IPS DF 4.7 (cell line): ENCODE measurements around the gene MRPL2.
"Not testable (repeated sequence)": the region's sequence is repeated elsewhere in the genome, so short reads cannot be mapped to it uniquely, and the experiment has no call there.

Experiments used
- DNase-seq: peaks from one replicate; pipeline ENCODE4 v3.0.0-alpha.2; 2013; ENCODE audit warnings: low spot score; ENCODE audit errors: extremely low read depth

The MRPL2 gene

DNA sequence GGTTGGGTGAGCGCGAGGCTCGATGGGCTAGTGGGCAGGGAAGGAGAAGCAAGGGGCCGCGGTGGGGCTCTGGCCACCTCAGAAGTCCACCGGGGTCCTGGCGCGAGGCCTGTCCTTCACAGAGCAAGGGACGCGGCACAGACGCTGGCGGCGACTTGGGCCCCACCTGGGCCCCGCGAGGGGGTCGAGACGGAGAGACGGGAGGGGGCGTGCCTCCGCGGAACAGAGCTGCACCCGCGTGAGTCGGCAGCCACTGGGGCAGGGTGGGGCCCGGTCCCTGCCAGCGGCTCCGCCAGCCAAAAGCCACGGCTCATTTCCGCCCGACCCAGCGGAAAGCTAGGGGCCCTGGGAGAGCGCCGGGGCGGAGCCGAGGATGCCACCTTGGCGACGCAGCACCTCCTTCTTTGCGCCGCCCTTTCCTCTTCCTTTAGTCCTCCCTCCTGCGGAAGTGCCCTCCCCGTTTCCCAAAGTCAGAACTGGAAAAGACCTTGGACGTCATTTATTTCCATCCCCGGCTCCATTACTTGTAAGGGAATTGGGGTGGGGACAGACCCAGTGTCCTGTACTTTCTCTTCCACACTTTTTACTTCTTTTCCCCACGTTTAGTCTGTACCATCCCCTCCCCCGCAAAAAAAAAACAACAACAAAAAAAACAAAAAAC, 5.6 kb downstream of the MRPL2 start, which contains the start of gene CUL7:
Gene CUL7 (minus strand): TSS at position 307 of the 661 bp plus-strand sequence. CDS start 1,063 bp downstream, outside the sequence.
- no peak for DNase-seq

DNA sequence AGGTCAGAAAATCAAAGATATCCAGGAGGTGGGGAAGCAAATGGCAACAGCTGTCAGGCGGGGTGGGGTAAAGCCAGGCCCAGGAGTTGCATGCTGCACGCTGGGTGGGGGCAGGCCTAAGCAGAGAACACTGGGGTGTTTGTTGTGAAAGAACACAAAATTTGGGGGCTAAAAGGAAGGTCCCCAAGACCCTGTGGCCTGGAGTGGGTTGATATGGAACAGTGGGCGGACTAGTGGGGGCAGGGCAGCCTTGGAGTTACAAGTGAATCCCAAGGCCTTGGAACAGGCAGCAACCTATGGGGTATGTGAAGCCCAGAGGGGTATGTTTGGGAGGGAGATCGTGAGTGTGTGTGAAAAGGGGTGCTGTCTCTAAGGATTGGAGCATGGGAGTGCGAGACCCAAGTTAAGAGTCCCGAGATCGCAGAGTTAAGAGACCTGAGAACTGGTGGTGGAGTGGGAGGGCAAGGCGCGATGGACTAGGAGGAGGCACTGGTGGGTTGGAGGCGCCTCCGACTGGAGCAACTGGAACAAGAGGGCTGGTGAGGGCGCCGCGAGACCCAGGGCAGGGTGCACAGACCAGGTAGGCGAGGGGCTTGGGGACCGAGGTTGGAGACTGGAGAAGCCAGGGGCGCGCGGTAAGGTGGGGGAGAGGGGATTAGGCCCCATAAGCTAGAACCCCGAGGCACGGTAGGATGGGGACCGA, 6.2 kb downstream of the MRPL2 start:
- DNase-seq, result no peak

DNA sequence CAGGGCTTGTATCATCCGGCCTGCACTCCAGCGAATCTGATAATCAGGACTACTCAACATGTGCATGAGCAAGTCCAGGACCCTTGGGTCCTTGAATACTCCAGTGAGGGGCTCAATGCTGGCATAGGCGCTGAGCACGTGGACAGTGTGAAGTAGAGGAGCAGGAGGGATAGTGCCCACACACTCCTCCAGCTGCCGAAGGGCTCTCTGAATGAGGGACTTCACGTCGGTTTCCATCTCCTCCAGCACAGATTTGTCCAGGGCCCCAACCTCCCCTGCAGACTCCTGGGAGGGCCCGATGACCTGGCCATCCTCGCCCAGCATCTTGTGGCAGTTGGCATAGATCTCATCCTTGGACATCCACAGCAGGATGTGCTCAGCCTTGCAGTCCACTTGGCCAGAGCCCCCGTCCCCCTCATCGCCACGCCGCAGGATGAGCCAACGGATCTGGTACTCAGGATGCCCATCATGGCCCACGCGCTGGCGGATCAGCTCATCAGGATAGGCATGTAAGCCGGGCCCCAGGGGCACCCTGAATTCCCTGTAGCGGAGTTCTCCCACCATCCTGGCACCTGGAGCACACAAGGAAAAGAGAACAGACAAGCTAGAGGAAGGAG, 6.9 kb downstream of the MRPL2 start:
- DNase-seq, result no peak

DNA sequence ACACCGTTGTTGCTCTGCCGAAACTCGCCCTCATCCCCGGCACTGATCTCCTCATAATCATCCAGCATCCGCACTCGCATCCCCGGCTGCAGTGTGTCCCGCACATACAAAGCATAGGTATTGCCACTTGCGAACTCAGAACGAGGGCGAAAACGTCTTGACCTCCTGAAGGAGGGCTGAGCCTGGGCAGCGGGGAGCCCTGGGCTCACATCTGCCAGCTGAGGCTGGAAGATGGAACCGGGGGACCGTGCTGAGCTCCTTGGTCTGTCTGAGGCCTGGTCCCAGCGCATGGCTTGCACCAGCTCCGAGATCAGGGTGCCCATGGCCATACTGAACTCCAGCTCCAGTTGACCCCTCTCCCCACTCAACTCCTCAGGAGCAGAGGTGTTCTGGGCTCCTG, 8.3 kb downstream of the MRPL2 start:
- no peak for DNase-seq

DNA sequence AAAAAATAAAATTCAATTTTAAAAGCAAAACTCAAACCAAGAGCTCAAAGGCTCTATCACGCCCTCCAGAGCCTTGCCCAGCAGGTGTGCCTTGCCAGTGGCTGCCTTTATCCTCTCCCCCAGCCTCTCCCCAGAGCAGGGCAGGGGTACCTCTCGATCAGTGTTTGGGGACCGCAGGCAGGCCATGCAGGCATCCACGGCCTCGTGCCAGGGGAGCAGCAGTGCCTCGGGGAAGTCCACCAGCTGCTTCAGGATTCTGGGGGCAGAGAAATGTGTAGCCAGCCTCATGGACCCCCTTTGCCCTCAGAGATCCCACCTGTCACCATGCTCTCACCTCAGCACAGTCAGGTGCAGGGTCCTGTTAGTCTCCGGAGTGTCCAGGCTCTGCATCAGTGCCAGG, 11.2 kb downstream of the MRPL2 start:
- DNase-seq, result no peak

DNA sequence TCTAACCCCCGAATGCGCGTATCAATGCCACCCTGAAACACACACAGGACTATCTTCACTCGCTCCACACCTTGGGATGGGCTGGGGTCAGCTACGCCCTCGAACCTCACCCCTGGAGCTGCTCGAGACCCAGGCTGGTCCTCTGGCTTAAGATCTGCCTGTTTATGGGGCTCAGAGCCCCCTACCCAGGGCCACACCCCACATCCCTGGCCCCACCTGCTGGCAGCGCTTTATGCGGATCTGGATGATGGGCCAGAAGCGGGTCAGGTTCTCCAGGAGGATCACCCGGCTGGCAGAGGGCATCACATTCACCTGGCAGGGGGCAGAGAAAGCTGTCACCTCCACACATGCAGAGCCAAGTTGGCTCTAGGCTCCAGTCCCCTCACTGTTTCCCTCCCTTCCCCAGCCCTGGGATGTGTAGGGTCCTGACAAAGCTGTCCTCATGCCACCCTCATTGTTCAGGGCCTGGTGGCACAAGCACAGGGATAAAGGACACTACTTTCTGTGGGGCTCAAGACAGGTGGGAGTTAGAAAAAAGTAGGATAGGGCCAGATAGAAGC, 13.8 kb downstream of the MRPL2 start:
- no peak for DNase-seq

DNA sequence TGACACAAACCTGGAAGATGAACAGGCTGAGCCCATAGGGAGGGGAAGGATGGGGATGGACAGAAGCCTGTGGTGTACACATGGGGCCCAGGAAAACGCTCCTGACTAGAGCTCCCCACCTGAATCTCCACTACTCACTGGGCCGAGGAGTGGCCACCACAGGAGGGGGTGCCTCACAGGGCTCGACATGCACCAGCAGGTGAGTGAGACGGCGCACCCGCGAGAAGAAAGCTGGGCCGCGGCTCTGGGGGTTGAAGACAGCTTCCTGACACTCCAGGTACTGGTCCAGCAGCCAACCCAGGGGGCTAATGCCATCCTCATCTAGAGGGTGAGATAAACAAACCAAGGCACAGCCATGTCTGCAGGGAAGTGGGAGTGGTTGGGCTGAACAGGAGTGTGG, 15.9 kb downstream of the MRPL2 start:
- no peak for DNase-seq

DNA sequence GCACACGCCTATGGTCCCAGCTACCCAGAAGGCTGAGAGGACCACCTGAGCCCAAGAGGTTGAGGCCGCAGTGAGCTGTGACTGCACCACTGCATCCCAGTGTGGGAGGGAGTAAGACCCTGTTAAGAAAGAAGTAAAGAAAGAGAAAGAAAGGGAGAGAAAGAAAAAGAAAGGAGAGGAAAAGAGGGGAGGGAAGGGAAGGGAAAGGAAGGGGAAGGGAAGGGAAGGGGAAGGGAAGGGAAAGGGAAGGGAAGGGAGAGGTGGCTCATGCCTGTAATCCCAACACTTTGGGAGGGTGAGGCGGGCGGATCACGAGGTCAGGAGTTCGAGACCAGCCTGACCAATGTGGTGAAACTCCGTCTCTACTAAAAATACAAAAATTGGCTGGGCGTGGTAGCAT, 17.8 kb downstream of the MRPL2 start:
- DNase-seq, result not testable (repeated sequence)

DNA sequence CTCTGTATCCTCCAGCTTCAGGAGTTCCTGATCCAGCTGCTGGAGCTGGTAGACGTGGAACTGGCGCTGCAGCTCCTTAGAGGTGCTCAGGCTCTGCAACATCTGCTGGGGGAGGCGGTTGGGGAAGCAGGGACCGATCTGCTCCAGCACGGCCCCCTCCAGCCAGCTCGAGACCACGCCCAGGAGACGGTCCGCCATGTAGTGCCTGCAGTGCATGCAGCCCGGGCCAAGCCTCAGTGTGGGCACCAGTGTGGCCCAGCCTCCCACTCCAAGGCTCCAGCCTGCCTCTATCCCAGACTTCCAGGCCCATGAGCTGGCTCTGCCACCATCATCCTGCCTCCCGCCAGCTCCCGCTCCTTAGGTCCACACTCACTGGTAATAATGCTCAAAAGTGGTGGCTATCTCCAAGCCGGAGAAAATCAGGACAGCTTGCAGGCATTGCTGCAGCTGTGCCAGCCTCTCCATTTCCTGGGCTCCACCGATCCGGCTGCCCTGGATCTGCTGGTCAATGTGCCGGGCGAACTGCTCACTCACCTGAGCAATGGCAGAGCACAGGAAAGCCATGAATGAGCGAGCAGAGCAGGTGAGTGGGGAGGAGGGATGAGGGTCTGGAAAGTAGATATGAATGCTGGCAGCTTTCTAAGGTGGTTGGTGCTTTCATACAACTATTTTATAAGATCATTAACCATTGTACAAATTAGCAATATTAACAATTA, 18.5 kb downstream of the MRPL2 start:
- DNase-seq, result no peak

DNA sequence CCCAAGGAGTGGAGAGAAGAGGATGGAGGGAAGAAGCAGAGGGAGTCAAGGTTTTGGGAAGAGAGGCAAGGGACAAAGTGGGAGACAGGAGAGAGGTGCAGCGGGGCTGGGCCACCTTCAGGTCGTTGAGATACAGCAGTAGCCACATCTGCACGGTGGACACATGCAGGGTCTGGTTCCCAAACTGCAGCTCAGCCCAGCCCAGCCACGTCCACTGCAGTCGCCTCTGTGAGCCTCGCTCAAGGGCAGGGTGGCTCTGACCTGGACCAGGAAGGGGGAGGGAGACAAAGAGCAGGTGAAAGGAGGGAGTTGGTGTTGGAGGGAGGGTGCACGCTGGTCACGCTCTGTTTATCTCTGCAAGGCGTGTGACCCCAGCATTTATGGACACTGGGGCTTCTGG, 20.5 kb downstream of the MRPL2 start:
- no peak for DNase-seq

DNA sequence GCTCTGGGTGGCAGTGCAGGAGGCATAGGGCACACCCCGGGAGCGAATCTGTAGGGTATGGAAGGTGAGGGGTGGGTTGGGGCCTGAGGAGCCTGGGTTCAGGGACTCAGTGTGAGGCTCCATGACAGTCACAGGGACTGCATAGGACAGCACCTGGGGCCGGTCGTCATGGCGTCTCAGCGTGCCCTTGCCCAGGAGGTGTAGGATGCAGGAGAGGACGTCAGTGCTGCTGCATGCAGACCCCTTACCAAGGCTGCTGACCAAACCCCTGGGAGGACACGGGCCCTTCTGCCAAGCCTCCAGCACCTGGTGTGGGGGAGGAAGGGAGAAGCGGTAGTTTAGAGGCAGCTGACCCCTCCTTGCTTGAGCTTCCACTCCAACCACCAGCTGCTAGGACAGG, 21.5 kb downstream of the MRPL2 start:
- DNase-seq, result no peak

DNA sequence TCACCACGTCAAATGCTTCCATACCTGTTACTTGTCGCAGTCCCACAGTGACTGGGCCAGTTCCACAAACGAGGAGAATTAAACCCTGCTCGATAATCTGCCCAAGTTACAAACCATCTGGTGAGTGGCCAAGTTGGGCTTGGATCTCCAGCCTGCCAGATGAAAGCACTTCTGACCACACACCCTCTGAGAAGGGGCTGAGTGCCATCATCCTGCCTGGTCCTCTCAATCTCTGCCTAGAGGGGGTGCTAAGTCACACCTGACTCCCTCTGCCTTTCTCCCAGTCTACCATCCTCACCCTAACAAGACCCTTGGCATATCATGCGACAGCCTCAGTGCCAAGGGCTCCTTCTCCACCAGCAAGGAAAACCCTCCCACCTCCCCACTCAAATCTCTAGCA, 22.0 kb downstream of the MRPL2 start:
- DNase-seq, result no peak

DNA sequence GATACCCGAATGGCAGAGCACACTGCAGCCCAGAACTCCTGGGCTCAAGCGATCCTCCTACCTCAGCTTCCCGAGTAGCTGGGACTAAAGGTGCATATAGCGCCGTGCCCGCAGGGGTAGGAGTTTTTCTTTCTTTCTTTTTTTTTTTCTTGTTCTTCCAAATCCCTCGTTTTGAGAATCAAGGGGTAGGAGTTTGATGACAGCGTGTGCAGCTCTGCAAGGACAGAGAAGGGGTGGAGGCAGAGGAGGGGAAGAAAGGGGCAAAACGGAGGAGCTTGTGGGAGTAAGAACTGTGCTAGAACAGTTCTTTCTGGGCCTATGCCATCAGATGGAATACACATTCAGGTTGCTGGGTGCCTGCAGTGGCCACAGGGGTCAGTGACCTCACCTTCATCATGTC, 22.5 kb downstream of the MRPL2 start:
- no peak for DNase-seq

DNA sequence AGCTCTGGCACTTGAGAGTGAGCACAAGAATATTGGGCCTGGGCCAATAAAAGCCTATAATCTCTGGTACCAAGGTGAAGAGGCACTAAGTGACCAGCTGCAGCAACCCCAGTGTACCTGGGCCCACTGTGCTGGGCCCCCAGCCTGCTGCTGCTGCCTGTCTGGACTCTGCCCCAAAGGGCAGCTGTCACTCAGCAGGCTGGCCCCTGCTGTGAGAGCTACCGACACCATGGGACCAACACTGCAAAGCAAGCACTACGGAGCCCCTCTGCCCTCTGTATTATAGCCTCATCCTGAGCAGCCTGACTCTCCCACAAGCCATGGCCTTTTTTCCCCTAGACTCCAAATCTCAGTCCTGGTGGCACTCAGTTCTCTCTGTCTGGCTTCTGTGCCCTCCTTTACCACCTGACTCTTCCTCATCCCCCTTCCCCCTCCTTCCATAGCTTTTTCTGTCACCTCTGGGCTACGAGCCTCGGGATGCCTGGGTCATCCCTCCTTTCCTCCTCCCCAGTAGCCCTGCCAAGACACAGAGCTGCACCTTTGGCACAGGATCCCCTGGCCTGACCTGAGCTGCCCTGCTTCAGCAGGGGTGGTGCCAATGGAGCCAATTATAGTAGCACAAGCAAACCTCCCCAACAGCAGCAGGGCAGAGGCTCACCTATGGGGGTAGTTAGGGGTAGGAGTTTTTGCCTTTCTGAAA, 23.6 kb downstream of the MRPL2 start:
- DNase-seq, result no peak

DNA sequence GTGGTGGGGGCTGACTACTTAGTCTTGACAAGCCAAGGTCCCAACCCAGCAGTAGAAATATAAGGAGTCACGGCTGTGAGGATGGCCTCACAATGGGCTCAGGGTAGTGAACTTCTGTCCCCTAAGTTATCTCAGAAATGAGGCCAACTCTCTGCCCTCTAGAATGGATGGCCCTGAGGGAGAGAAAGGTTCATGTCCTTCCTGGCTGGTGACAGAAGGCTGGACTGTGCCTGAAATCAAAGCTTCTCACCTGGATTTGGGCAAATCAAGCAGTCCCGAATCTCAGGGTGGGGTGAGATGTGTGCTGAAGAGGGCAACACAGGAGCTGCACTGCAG, 25.1 kb downstream of the MRPL2 start:
- no peak for DNase-seq

DNA sequence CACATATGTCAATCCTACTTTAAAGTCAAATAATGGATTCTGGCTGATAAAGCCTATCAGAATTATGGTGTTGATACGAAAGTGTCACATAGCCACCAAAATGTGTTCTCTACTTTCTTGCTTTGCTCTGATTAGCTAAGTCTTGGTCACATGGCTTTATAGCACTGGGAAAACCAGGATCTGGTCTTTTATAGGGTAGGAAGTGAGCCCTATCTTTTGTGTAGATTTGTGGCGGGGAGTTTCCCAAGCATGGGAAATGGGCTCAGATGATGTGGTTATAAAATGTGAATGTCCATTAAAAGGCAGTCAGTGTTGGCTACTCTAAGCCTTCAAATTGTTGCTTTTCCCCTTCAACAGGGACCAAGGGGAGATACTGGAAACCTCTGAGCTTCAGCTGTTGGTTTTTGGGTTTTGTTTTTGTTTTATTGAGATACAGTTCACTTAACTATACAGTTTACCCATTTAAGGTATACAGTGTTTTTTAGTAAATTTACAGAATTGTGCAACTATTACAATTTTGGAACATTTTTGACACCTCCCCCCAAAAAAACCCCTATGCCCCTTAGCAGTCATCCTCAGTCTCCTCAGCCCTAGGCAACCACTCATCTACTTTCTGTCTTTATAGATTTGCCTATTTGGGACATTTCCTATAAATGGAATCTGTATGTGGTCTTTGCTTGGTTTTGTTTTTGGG, 25.6 kb downstream of the MRPL2 start:
- no peak for DNase-seq

DNA sequence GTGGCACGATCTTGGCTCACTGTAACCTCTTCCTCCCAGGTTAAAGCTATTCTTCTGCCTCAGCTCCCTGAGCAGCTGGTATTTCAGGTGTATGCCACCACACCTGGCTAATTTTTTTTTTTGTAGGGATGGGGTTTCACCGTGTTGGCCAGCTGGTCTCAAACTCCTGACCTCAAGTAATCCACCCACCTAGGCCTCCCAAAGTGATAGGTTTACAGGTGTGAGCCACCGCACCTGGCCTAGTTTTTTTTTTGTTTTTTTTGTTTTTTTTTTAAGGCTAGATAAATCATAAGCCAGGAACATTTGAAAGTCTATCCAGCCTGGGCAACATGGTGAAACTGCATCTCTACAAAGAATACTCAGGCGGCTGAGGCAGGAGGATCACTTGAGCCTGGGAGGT, 26.9 kb downstream of the MRPL2 start:
- DNase-seq, result no peak

DNA sequence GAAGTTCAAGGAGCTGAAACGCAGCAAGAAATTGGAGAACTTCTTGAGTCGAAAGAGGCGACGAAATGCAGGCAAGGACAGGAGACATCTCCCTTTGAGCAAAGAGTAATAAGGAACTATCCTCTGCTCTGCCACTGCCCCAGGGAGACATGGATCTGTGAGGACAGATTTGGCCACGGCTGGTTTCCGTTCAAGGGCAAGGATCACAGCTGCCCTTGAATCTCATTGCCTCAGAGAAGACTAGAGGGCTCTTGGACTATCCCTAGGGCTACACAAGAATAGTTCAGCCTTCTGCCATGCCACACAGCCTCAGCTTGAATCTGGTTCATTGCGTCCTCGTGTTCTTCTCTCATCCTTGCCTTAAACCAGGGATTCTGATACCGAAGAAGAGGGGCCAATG, 30.1 kb downstream of the MRPL2 start:
- DNase-seq, result no peak

DNA sequence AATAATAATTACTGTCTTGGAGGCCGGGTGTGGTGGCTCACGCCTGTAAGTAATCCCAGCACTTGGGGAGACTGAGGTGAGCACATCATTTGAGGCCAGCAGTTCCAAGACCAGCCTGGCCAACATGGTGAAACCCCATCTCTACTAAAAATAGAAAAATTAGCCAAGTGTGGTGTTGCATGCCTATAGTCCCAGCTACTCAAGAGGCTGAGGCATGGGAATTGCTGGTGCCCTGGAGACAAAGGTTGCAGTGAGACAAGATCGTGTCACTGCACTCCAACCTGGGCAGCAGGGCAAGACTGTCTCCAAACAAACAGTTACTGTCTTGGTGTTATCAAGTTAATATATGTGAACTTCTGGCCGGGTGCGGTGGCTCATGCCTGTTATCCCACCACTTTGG, 32.9 kb downstream of the MRPL2 start:
- no peak for DNase-seq

DNA sequence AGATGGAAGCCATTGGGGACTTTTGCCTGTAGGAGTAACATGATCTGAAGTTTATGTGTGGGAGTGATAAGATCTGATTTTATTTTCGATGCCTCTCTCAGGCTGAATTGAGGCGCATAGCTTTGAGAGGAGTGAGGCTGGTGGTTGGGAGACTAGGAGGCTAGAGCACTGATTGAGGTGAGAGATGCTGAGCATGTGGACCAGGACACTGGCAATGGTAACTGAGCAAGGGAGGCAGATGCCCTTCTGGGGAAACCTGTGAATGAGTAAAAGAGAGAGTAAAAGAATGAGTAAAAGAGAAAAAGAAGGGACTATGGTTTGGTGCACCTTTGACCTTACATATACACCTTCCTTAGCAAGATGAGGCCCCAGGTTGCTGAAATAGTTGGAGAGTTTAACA, 34.8 kb downstream of the MRPL2 start:
- no peak for DNase-seq
